ENCODE data around the gene TNK1. TPM values are rescaled to one million over a fixed set of nuclear protein-coding genes. Genes with fewer than 3 reads are reported as not detected.

The TNK1 gene
- total RNA-seq, 1 experiment from 2014 or later = 1.8 TPM

- in situ Hi-C loops (cut with HindIII; ENCODE audit: low pct_unique_long_range_greater_than_20kb, low sequenced_read_pairs) = no loop called here
- no peak for DNase-seq (ENCODE audit: low read depth)
These were observed 2.5 kb downstream of the TNK1 start for GRCh38 chr17:7383371-7383741.

- DNase-seq (ENCODE audit: low read depth) = no peak
- in situ Hi-C loops (cut with HindIII; ENCODE audit: low pct_unique_long_range_greater_than_20kb, low sequenced_read_pairs) = no loop called here
These were observed 3.0 kb downstream of the TNK1 start for GRCh38 chr17:7383742-7384488.

DNA sequence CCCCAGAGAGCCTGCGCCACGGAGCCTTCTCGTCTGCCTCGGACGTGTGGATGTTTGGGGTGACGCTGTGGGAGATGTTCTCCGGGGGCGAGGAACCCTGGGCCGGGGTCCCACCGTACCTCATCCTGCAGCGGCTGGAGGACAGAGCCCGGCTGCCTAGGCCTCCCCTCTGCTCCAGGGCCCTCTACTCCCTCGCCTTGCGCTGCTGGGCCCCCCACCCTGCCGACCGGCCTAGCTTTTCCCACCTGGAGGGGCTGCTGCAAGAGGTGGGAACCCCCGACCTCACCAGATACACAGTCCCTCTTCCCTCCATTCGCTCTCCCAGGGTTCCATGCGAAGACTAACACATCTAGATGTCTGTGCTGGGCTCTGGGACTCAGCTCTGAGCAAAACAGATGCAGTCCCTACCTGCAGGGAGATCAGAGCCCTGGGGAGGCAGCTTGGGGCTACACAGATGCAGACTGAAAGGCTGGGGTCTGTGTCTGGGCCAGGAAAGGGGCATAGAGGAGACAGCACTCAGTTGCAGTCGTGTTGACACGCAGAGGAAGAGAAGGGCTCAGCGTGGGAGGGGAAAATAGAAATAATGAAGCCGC is 3.7 kb downstream of the TNK1 start:
- in situ Hi-C loops (cut with HindIII; ENCODE audit: low pct_unique_long_range_greater_than_20kb, low sequenced_read_pairs) = no loop called here
- no peak for DNase-seq (ENCODE audit: low read depth)

DNA sequence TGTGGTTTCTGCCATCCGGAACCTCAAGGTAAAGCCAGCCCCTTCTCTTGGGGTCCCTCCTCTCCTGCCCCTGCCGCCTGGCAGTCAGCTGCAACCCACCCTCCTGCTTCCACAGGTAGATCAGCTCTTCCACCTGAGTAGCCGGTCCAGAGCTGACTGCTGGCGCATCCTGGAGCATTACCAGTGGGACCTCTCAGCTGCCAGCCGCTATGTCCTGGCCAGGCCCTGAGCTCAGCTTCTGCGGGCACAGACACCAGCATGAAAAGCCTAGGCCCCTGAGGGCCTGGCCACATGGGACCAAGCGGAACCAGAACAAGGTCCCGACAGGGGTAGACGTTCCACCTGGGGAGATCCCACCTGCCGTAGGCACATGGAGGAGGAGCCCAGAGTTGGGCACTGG is 8.0 kb downstream of the TNK1 start:
- in situ Hi-C loops (cut with HindIII; ENCODE audit: low pct_unique_long_range_greater_than_20kb, low sequenced_read_pairs) = no loop called here
- DNase-seq (ENCODE audit: low read depth) = no peak

DNA sequence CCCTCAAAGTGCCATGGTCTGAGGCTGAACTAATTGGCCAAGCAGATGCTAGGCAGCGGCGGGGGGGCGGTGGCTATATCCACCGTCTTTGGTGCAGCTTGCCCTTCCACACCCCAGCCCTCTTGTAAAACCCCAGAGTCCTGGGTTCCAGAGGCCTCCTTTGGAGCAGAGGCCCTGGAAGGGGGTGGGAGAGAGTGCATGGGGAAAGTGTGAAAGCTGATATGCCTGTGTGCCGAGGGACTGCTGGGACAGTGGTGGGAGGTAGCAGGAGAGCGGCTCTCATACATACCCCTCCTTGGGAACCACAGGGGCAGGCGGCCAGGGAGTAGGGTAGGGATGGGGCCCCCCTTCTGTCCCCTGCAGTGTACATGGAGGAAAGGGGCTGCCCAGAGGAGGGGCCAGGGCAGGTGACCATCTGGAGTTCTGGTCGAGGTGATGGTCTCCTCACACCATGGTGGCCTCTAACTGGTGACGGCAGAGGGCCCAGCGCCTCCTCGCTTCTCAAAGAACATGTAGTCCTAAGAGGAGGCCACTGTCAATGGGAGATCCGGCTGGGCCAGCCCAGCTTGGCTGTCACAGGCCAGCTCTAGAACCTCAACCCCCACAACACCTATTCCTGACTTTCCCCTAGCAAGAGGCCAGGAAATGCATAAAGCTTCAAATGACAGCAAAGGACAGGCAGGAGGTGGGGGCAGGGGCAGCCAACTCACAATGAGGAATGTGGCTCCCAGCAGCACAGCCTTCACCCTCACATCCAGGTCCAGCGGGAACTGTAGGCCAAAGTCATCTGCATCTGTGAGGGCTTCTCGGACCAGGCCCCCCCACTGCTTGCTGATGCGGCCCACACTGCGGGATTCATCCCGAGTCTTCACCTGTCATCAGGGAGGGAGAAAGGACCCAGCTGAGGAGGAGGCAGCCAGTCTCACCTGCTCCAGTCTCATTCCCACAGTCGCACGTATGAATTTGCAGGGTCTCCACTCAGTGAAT is 9.3 kb downstream of the TNK1 start:
- DNase-seq (ENCODE audit: low read depth) = no peak
- in situ Hi-C loops (cut with HindIII; ENCODE audit: low pct_unique_long_range_greater_than_20kb, low sequenced_read_pairs) = no loop called here

- DNase-seq (ENCODE audit: low read depth) = no peak
- in situ Hi-C loops (cut with HindIII; ENCODE audit: low pct_unique_long_range_greater_than_20kb, low sequenced_read_pairs) = no loop called here
These were observed 10.4 kb downstream of the TNK1 start for GRCh38 chr17:7391307-7391706.

DNA sequence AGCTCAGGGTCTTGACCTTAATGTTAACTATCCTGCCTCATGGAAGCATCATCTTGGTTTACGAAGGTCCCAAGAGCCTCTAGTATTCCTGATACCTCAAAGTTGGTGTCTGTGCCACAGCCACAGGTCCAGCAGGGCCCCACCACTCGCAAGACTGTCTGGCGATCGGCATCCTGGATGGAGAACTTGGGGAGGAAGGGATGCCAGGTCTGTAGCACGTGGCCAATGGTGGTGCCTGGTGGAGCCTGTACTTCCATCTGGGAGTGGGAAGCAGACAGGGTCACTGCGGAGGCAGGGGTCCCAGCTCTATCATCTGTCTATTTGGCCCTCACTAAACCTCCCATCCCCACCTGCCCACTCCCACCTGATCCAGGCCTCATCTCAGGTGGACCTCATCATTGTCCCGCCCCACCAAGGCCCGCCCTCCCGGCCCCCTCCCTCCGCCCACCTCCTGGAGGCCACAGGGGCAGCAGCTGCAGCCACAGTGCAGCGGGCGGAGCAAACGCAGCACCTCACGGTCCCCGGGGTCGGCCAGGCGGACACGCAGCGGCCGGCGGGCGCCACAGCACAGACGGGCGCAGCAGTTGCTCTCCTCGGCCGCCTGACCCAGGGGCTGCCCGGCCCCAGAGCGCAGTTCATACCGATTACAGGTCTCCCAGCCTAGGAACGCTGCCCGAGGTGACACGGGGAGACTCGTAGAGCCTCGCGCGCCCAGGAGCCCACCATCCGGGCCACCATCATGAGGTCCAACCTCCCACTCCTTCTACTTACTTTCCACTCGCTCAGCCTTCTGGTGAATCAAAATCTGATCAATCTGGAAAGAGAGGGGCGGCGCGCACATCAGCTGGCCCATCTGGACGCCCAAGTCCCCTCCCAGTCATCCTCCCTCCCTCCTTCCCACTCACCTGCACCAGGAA is 12.1 kb downstream of the TNK1 start:
- DNase-seq (ENCODE audit: low read depth) = no peak
- in situ Hi-C loops (cut with HindIII; ENCODE audit: low pct_unique_long_range_greater_than_20kb, low sequenced_read_pairs) = no loop called here

GRCh38 chr17:7393613-7394451 is 12.9 kb downstream of the TNK1 start:
- in situ Hi-C loops (cut with HindIII; ENCODE audit: low pct_unique_long_range_greater_than_20kb, low sequenced_read_pairs) = no loop called here

GRCh38 chr17:7394452-7395191 is 13.7 kb downstream of the TNK1 start, which contains the start of gene PLSCR3:
Gene PLSCR3, minus strand, starts transcription at chr17:7394525. Its CDS starts 415 bp downstream, at chr17:7394110.
- in situ Hi-C loops (cut with HindIII; ENCODE audit: low pct_unique_long_range_greater_than_20kb, low sequenced_read_pairs) = no loop called here
- peak; percentile 86 for DNase-seq (ENCODE audit: low read depth)

More at GRCh38 chr17:7393613-7394451, 12.9 kb downstream of the TNK1 start:
- DNase-seq (ENCODE audit: low read depth) = no peak

DNA sequence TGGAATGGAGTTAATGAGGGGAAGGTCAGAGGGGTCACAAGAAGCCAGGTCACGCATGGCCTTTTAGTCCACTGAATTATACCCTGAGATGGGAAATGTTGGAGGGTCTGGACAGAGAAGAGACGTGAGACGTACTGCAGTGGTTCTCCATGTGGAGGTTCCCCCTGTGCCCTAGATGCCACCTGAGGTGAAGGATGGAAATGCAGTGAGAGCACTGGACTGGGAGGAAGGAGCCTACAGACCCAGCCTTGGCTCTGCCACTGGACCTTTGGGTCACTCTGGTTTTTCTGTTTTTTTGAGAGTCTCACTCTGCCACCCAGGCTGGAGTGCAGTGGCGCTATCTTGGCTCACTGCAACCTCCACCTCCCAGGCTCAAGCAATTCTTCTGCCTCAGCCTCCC is 15.3 kb downstream of the TNK1 start:
- in situ Hi-C loops (cut with HindIII; ENCODE audit: low pct_unique_long_range_greater_than_20kb, low sequenced_read_pairs) = no loop called here
- DNase-seq (ENCODE audit: low read depth) = no peak

GRCh38 chr17:7398612-7399011 is 17.7 kb downstream of the TNK1 start:
- no peak for DNase-seq (ENCODE audit: low read depth)
- in situ Hi-C loops (cut with HindIII; ENCODE audit: low pct_unique_long_range_greater_than_20kb, low sequenced_read_pairs) = no loop called here

- in situ Hi-C loops (cut with HindIII; ENCODE audit: low pct_unique_long_range_greater_than_20kb, low sequenced_read_pairs) = no loop called here
- DNase-seq (ENCODE audit: low read depth) = peak; percentile 18
These were observed 22.3 kb downstream of the TNK1 start for GRCh38 chr17:7403043-7403726.

DNA sequence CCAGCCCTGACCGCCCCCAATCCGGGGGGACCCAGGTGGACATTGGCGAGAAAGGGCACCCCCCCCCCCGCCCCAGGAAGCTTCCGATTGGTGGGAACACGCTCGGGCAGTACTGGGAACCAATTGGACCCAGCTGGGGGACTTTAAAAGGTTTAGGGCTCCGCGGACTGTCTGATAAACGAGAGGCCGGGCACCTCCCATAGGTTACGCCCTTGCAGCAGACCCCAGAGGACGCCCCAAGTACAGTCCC is 22.8 kb downstream of the TNK1 start:
- DNase-seq (ENCODE audit: low read depth) = no peak
- in situ Hi-C loops (cut with HindIII; ENCODE audit: low pct_unique_long_range_greater_than_20kb, low sequenced_read_pairs) = no loop called here

DNA sequence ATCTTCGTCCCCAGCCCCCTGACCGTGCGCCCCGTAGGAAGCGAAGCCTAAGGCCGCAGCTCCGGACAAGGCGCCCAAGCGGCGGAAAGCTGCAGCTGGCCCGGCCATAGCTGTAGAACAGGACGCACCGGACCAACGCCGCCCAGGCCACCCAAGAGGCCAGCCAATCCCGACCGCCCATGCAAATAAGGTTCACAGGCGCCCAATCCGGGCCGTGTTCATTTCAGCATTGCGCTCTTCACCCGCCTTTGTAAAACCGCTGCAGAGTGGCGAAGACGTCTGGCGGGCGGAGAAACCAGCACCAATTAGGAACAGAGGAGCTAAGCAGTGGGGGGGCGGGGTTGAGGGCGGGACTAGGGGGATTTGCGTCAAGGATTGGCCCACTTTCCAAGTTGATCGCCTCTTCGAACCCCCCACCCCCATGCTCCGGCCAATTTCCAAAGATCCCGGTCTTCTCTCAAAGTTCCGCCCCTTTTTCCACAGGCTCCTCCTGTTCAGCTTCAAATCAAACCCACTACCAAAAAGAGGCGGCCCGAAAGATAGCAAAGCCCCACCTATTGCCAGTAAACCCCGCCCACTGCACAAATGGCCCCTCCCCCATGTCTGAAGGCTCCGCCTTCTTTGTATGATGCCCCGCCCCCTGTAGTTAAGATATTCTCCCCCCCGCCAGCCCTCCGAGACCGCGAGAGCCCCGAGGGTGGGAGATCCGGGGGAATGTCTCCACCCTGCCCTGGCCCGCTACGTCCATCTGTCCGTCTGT is 23.3 kb downstream of the TNK1 start, which contains the start of gene TMEM256:
TMEM256 (minus strand) TSS at position 121 of the 760 bp plus-strand sequence; CDS start at position 108, 13 bp downstream.
- peak; percentile 98 for DNase-seq (ENCODE audit: low read depth)
- in situ Hi-C loops (cut with HindIII; ENCODE audit: low pct_unique_long_range_greater_than_20kb, low sequenced_read_pairs) = no loop called here

GRCh38 chr17:7404737-7405349 is 24.0 kb downstream of the TNK1 start:
- DNase-seq (ENCODE audit: low read depth) = no peak
- in situ Hi-C loops (cut with HindIII; ENCODE audit: low pct_unique_long_range_greater_than_20kb, low sequenced_read_pairs) = no loop called here

All from Caki2 (cell line).